ENCODE data around the gene HRC.
"Not testable (repeated sequence)": the region's sequence is repeated elsewhere in the genome, so short reads cannot be mapped to it uniquely, and the experiment has no call there.

Gene HRC

DNA sequence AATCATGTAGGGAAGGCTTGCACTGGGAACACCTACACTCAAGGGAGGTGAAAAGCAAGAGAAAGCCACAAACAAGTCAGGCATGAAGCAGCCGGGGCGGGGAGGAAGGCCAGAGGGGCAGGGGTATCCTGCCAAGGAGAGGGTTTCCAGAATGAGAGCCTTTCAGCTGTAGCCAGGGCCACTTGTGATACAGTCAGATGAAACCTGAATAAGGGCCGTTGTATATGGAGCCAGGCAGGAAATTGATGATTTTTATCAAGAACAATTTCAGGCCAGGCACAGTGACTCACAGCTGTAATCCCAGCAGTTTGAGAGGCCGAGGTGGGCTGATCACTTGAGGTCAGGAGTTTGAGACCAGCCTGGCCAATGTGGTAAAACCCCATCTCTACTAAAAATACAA is 6.8 kb upstream of the HRC start:
- no peak for DNase-seq (ENCODE audit: low read depth in 2 of 2, low spot score in 1 of 2)

DNA sequence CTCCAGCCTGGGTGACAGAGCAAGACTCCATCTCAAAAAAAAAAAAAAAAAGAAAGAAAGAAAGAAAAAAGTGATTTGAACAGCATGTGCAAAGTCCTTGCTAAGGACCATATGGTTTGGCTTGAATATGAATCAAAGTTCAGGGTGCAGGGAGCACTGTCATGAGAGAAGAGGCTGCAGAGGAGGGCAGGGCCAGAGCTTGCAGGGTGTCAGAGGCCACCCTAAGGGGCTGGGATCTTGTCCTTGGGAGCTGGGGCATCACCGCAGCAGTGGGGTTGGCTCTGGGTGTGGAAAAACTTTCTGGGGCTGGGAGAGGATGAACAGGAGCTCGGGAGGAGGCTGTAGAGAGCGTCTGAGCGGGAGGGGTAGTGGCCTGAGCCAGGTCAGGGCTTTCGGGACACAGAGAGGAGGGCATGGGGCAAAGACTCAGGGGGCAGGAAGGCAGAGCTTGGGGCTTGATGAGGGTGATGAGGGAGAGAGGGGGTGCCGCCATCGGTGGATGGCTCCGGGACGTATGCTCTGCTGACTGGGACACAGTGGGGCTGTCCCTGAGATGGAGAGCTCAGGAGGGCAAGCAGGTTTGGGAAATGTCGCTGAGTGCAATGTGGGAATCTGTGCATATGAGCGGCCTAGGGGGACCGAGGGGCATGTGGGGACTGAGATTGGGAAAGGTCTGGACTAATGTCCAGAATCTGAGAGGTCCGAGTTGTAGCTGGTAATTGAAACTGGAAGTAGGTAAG is 5.4 kb upstream of the HRC start:
- no peak for DNase-seq (ENCODE audit: low read depth in 2 of 2, low spot score in 1 of 2)

DNA sequence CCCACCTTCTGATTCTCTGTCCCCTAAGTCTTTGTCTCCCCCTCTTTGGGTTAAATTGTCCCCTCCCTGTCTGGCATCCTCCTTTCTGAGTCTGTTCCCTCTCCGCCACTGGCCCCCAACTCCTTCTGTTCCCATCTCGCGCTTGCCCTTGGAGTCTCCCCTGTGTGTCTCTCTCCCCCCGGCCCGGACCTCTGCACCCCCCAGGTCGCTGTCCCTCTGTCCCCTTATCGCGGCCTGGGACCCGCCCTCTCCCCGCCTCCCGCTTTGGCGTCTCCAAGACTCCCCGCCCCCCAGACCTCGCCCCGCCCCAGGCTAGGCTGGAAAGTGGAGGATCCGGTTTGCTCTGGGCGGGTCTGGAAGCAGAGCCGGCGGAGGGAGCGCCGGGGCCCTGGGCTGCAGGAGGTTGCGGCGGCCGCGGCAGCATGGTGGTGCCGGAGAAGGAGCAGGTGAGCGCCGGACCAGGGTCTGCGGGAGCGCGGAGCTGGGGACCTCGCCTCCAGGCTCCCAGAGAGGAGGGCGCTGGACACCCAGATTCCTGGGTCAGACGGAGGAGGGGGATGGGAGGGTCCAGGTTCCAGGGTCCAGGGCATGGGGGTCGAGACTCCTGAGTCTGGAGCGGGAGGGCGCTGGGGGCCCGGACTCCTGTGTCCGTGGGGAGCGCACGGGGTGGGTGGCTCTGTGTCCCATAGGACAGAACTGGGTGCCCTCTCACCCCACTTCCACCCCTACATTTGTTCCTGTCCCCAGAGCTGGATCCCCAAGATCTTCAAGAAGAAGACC is 2.4 kb upstream of the HRC start, which contains the start of gene TRPM4:
TRPM4 (plus strand) TSS at position 348 of the 780 bp plus-strand sequence; CDS start at position 423, 75 bp downstream.
- DNase-seq (ENCODE audit: low read depth in 2 of 2, low spot score in 1 of 2): no peak

DNA sequence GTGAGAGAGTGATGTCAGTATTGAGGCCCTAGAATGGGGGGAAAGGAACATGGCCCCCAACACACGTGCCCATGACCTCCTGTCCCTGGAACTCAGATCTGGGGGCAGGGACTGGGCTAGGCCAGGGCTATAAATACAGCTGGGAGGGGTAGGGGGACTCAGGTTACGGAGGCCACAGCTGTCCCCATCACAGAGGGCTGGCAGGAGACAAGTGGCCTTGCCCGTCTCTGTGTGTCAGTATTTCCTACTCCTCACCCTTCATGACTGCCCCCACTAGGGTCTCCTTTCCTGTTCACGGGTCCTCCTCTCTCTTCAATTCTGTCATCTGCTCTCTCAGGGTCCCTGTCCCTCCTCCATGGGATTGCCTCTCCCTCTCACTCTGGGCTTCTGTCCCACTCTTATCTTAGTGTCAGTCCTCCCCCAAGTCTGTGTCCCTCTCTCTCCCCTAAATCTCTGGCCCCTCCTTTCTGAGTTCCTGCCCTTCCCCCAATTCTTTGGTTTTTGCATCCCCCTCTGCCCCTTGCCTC is 687 bp upstream of the HRC start:
- DNase-seq (ENCODE audit: low read depth in 2 of 2, low spot score in 1 of 2): no peak

DNA sequence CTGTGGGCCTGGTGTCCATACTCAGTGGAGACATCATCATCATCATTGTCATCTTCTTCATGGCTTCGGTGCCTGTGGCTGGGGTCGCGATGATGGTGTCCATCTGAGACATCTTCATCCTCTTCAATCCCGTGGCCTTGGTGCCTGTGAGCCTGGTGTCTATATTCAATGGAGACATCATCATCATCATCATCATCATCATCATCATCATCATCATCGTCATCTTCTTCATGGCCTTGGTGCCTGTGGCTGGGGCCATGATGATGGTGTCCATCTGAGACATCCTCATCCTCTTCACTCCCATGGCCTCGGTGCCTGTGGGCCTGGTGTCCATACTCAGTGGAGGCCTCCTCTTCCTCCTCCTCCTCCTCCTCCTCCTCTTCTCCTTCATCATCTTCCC is 917 bp downstream of the HRC start:
- DNase-seq (ENCODE audit: low read depth in 2 of 2, low spot score in 1 of 2): no peak

DNA sequence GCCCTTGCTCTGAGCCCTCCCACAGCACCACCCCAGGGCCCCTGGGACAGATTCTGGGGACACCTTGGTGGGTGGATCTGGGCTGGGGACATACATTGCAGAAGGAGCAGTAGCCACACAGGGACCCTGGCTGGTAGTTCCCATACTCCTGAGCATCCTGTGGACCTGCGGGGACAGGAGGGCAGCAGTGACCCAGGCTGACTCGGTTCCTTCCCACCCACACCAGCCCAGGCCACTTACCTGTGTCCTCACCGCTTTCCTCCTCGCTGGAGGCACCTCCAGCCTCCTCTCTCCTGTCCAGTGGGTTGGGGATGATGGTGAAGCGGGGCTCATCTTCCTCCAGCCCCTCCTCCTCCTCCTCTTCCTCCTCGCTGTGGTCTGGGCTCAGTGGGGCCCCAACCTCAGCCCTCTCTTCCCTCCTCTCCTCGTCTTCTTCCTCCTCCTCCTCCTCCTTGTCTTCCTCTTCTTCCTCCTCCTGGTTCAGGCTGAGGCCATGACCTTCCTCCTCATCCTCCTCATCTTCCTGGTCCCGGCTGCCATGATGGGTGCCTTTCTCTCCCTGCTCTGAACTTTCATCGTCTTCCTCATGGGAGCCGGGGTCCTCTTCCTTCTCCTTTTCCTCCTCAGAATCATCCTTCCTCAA is 1.9 kb downstream of the HRC start:
- no peak for DNase-seq (ENCODE audit: low read depth in 2 of 2, low spot score in 1 of 2)

DNA sequence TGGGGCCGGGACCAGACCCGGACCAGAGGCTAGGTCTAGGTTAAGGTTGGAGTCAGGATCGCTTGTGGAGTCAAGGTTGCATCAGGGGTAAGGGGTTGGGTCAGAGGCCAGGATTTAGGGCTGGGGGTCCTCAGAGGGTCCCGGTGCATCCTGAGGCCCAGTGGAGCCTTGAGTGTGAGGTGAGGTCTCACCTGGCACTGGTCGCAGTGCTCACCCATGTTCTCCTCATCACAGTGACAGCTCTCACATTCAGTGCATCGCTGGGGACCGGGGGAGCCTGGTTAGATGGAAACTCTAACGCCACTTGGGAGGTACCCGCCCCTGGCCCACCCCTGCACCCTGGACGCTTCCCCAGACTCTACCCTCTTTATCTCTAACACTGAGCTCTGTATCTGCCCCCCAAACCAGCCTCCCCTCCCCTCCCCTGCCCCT is 3.1 kb downstream of the HRC start:
- no peak for DNase-seq (ENCODE audit: low read depth in 2 of 2, low spot score in 1 of 2)

DNA sequence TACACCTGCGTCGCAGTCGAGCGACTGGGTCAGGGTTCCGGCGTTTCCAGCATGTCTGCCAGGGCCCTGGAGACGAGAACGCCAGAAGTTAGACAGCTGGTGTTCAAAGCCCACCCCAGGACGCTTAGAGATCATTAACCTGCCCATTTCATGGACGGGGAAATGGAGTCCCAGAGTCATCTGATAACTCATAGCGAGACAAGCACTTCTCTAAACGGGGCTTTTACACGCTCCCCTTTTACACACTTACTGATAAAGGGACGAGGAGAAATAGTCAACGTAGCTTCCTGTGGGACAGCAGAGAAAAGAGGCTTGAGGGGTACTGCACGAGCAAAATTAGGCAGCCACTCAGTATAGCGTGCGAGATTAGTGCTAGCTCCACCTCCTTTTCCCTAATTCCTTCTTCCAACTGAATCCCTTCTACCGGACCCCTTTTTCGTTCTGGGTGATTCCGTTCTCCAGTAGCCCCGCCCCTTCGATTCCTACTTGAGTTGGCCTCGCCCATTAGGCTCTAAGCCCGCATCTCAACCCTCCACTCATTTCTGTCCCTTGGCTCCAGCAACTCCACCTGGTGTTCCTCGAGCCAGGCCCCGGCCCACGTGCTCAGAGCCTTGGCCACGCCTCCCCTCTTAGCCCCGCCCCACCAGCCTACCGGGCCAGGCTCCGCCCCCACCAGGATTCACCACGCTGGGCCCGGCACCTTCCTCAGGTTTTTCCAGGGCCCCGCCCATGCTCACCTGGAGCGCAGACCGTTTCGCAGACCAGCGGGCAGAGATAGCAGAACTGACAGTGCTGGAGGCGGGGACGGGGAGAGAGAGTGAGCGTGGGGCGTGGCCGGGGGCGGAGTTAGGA is 3.7 kb downstream of the HRC start:
- DNase-seq (ENCODE audit: low read depth in 2 of 2, low spot score in 1 of 2): no peak

DNA sequence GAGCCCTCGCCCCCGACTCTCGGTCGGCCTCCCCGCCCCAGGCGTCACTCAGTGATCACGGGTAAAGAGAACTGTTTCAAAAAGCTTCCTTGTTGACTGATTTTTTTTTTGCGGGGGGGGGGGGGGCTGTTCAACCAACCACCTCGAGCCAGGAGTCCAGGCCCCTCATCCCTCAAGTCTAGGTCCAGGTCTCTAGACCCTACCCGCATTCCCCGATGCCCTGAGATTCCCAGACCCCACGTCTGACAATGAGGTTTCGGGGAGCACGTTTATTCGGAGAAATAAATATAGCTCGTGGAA is 4.3 kb downstream of the HRC start:
- no peak for DNase-seq (ENCODE audit: low read depth in 2 of 2, low spot score in 1 of 2)

DNA sequence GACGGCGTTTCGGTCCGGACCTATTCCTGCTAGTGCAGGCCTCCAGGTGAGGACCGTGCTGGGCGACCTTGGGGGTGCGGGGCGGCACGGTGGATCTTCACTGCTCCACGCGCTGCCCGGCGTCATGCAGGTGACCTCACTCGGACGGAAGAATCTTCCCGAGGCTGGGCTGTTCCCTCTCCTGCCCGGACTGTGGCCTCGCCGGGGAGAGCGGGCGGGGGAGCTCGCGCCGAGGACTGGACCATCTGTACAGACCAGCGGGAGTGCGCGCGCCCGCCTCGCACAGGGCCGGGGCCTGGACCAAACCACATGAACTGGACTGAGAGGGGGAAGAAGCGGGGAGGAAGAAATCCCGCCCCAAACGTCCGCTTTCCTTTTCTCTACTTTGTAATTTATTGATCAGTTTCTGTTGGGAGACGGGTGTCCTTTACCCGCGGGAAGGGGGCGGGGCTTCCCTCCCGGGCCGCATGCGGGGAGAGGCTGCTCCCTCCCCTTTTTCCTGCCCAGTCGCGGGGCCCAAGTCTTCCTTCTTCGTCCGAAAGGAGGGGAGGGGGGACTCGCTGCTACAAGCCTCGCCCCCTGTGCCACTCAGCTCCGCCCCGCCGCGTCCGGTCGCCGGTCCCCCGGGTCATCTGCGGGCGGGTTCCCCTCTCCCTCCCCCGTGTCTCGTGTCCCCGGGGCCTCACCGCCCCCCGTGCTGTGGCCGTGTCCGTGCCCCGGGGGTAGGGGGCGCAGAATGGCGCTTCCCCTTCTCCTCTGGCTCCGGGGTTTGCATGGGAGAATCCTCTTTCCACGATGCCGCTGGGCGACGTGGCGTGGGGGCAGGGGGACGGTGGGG is 4.9 kb downstream of the HRC start:
- no peak for DNase-seq (ENCODE audit: low read depth in 2 of 2, low spot score in 1 of 2)

DNA sequence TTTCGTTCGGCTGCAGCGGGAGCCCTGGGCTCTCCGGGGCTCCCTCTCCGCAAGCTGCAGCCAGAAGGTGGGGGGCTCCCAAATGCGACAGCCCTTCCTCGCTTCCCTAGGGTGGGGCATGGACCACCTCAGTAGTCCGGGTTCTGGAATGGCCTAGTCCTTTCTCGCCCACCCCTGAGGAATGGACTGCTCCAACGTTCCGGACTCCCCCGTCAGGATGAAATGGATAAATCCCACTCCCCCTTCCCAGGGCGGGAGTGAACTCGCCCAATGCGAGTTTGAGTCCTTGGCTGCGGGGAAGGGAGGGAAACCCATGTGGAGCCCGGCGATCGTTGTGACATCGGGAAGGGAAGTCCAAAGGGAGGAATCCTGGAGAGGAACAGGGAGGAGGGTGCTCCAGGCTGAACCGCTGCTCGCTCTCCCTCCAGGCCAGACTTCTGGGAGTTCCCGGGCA is 5.5 kb downstream of the HRC start:
- DNase-seq (ENCODE audit: low read depth in 2 of 2, low spot score in 1 of 2): no peak

DNA sequence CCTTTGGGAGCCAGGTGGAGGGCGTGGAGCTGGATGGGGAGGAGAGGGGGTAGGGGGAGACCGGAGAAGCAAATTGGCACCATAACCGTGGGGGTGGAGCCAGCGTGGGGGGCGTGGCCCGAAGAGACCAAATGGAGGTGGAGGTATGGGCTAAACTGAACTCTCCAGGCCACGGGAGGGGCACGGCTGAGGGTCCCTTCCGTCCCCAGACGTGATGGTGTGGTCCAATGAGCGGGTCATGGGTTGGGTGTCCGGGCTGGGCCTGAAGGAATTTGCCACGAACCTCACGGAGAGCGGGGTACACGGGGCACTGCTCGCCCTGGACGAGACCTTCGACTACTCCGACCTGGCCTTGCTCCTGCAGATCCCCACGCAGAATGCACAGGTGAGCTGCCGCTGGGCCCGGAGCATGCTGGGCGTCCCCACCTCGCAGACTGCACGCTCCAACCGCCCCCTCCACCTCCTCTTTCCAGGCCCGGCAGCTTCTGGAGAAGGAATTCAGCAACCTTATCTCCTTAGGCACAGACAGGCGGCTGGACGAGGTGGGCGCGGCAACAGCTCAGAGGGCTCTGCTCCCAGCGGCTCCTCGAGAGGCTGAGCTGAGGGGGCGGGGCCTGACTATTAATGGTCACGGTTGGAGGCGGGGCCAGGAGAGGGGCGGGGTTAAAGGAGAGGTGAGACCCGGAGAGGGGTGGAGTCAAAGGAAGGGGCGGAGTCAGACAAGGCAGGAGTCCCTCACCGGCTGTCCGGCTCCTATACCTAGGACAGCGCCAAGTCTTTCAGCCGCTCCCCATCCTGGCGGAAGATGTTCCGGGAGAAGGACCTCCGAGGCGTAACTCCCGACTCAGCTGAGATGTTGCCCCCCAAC is 6.2 kb downstream of the HRC start:
- peak; percentile 45 to 59 for DNase-seq (ENCODE audit: low read depth in 2 of 2, low spot score in 1 of 2)

DNA sequence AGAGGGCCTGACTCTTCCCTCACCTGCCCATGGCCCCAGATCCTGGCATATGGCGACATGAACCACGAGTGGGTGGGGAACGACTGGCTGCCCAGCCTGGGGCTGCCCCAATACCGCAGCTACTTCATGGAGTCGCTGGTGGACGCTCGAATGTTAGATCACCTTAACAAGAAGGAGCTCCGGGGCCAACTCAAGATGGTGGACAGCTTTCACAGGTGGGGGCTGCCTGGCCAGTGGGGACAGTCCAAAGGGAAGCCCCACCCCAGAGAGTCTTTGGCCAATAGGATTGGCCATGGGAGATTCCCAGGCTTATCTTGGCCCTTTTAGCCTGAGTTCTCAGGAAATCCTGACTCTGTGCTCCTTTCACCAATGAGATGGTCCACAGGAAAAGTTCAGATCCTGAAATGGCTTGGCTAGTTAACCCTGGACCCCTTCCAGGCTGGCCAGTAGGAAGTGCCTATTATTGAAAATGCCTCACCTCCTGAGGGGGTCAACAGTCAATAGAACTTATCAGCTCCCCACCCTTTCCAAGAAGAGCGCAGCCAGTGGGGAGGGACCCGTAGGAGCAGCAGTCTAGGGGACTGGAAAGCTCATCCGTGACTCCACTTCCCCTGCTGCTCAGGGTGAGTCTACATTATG is 7.0 kb downstream of the HRC start:
- DNase-seq (ENCODE audit: low read depth in 2 of 2, low spot score in 1 of 2): no peak

DNA sequence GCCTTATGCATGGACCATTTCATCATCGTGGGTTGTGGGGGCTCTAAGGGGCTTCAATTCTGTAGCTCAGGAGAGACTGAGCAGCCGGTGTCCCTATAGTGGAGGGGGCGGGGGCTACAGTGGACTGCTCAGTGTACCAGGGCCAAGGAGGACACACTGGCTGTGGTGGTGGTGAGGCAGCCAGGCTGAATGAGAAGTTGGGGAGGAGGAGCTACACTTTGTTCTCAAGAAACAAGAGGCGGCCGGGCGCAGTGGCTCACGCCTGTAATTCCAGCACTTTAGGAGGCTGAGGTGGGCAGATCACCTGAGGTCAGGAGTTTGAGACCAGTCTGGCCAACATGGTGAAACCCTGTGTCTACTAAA is 8.8 kb downstream of the HRC start:
- not testable (repeated sequence) for DNase-seq (ENCODE audit: low read depth in 2 of 2, low spot score in 1 of 2)

DNA sequence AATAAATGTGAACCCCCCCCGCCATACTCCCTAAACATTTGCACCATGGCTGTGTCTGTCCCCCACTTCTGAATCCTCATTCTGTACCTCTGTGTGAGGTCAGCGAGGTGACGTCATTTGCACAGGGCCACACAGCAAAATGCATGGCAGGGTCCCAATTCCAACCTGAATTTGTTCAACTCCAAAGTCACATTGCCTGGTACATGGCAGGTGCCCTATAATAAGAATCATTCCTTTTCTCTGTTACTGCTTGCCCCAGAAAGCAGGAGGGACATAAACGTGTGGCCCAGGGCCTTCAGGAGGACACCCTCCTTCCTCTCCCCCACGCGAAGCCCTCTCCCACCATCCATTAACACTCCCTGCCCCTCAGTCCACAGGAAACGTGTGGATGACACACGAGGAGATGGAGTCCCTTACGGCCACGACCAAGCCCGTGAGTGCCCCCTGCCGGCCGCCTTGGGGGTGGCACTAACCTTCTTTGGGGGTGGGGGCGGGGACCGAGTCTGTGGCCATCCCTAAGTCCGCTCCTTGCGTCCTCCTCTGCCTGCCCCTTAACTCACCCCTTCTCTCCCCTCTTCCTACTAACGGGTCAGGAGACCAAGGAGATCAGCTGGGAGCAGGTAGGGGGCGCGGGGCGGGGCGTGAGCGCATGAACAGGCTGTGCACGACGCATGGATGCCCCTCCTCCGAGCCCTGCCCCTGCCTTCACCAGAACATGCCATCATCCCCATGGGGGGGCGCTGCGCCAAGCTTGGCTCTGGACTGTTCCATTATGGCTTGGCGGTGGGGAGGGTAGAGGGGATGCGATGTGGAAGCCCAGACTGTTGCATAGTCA is 9.4 kb downstream of the HRC start:
- peak; percentile 43 to 74 for DNase-seq (ENCODE audit: low read depth in 2 of 2, low spot score in 1 of 2)

DNA sequence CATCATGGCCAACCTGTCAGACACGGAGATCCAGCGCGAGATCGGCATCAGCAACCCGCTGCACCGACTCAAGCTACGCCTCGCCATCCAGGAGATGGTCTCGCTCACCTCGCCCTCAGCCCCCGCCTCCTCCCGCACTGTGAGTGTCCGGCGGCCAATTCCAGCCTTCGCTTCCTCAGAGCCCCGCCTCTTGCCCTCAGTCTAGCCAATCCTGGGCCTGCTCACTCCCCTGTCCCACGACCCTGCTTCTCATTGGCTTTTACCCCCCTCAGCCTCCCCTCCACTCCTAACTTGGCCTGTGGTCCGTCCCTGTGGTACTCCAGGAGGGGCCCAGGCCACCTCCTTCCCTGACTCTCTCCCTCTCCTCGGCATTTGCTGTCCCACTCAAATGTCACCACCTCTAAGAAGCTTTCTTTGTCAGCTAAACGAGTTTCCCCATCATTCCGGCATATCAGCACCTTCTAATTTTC is 12.3 kb downstream of the HRC start:
- no peak for DNase-seq (ENCODE audit: low read depth in 2 of 2, low spot score in 1 of 2)

DNA sequence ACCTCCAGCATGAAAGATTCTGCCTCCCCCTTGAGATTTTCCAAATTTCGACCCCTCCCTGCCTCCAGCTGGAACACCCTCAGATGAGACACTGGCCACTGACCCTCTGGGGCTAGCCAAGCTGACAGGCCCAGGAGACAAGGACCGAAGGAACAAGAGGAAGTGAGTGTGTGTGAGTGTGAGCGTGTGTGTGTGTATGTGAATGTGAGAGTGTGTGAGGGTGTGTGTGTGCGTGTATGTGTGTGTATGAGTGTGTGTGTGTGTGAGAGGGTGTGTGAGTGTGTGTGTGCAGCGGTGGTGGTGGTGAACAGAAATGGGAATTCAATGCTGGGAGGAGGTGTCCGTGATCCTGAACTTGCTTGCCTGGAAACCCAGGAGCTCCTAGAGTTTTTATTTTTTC is 13.8 kb downstream of the HRC start:
- no peak for DNase-seq (ENCODE audit: low read depth in 2 of 2, low spot score in 1 of 2)

DNA sequence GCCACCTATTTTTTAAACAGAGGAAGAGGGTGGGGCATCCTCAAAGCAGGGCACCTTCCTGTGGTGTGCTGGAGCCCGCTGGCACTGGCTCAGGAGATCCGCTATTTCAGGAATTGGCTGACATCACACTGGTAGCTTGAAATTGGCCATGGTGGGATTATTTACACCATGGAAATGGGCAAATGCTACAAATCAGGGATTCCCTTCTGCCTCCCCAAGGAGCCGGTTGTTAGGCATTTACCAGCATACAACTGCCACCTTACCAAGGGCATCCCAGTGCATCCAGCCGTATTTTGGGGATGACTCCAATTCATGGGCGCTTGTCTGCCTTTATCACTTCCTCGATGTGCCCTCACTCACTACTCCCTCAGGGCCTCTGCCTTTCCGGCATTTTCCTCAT is 14.2 kb downstream of the HRC start:
- no peak for DNase-seq (ENCODE audit: low read depth in 2 of 2, low spot score in 1 of 2)
